Measurements from ENCODE around the gene MYO1B. TPM values are rescaled to one million over a fixed set of nuclear protein-coding genes. Genes with fewer than 3 reads are reported as not detected.

The MYO1B gene
- 0.73 TPM for total RNA-seq

GRCh38 chr2:191245046-191245868 is at the start of gene MYO1B:
TSS of gene MYO1B (plus strand) at chr2:191245404. CDS start at chr2:191276896, 31,492 bp downstream.
- Histone ChIP-seq H3K4me1 (ENCODE audit: insufficient read depth, low read length) (peaks cover 17% of the 10 kb centered on the region), H3K4me3 (ENCODE audit: low read length) (peak within 1 kb of the TSS; percentile 36), H3K9me3 (ENCODE audit: low read depth, low read length) (no peaks in the 10 kb centered on the region), H3K27me3 (ENCODE audit: insufficient read depth, low read length) (peaks cover 39% of the 10 kb centered on the region)

- no peaks in the 10 kb centered on the region for H3K9me3 ChIP-seq (ENCODE audit: low read depth, low read length)
- H3K4me3 ChIP-seq (ENCODE audit: low read length): no peak overlapping the region
- no peaks in the 10 kb centered on the region for H3K27me3 ChIP-seq (ENCODE audit: insufficient read depth, low read length)
- peaks cover 10% of the 10 kb centered on the region for H3K4me1 ChIP-seq (ENCODE audit: insufficient read depth, low read length)
Measured at GRCh38 chr2:191197096-191197495, 48.1 kb upstream of the MYO1B start.

- no peak overlapping the region for H3K4me3 ChIP-seq (ENCODE audit: low read length)
- H3K27me3 ChIP-seq (ENCODE audit: insufficient read depth, low read length): no peaks in the 10 kb centered on the region
- no peaks in the 10 kb centered on the region for H3K9me3 ChIP-seq (ENCODE audit: low read depth, low read length)
- peaks cover 17% of the 10 kb centered on the region for H3K4me1 ChIP-seq (ENCODE audit: insufficient read depth, low read length)
Measured at GRCh38 chr2:191198271-191198670, 46.9 kb upstream of the MYO1B start.

GRCh38 chr2:191199929-191200512 is 45.2 kb upstream of the MYO1B start:
- Histone ChIP-seq H3K27me3 (ENCODE audit: insufficient read depth, low read length) (no peaks in the 10 kb centered on the region), H3K4me1 (ENCODE audit: insufficient read depth, low read length) (peaks cover 8% of the 10 kb centered on the region), H3K9me3 (ENCODE audit: low read depth, low read length) (no peaks in the 10 kb centered on the region), H3K4me3 (ENCODE audit: low read length) (no peak overlapping the region)

- Histone ChIP-seq H3K9me3 (ENCODE audit: low read depth, low read length) (no peaks in the 10 kb centered on the region), H3K4me1 (ENCODE audit: insufficient read depth, low read length) (peaks cover 8% of the 10 kb centered on the region), H3K27me3 (ENCODE audit: insufficient read depth, low read length) (no peaks in the 10 kb centered on the region), H3K4me3 (ENCODE audit: low read length) (no peak overlapping the region)
Measured at GRCh38 chr2:191200910-191201309, 44.3 kb upstream of the MYO1B start.

- Histone ChIP-seq H3K9me3 (ENCODE audit: low read depth, low read length) (no peaks in the 10 kb centered on the region), H3K27me3 (ENCODE audit: insufficient read depth, low read length) (no peaks in the 10 kb centered on the region), H3K4me3 (ENCODE audit: low read length) (no peak overlapping the region)
Measured at GRCh38 chr2:191202209-191202721, 42.9 kb upstream of the MYO1B start.

GRCh38 chr2:191202881-191203397 is 42.3 kb upstream of the MYO1B start:
- H3K9me3 ChIP-seq (ENCODE audit: low read depth, low read length): no peaks in the 10 kb centered on the region
- no peaks in the 10 kb centered on the region for H3K27me3 ChIP-seq (ENCODE audit: insufficient read depth, low read length)
- H3K4me1 ChIP-seq (ENCODE audit: insufficient read depth, low read length): peaks cover 15% of the 10 kb centered on the region
- H3K4me3 ChIP-seq (ENCODE audit: low read length): no peak overlapping the region

More at GRCh38 chr2:191202209-191202721, 42.9 kb upstream of the MYO1B start:
- H3K4me1 ChIP-seq (ENCODE audit: insufficient read depth, low read length): peaks cover 15% of the 10 kb centered on the region

- Histone ChIP-seq H3K4me1 (ENCODE audit: insufficient read depth, low read length) (peaks cover 15% of the 10 kb centered on the region), H3K27me3 (ENCODE audit: insufficient read depth, low read length) (no peaks in the 10 kb centered on the region), H3K9me3 (ENCODE audit: low read depth, low read length) (no peaks in the 10 kb centered on the region), H3K4me3 (ENCODE audit: low read length) (no peak overlapping the region)
Measured at GRCh38 chr2:191204433-191204832, 40.8 kb upstream of the MYO1B start.

GRCh38 chr2:191206613-191207471 is 38.4 kb upstream of the MYO1B start:
- H3K4me1 ChIP-seq (ENCODE audit: insufficient read depth, low read length): peaks cover 15% of the 10 kb centered on the region
- H3K4me3 ChIP-seq (ENCODE audit: low read length): peak overlapping the region; percentile 34
- H3K27me3 ChIP-seq (ENCODE audit: insufficient read depth, low read length): no peaks in the 10 kb centered on the region
- H3K9me3 ChIP-seq (ENCODE audit: low read depth, low read length): peaks cover 4% of the 10 kb centered on the region

- Histone ChIP-seq H3K27me3 (ENCODE audit: insufficient read depth, low read length) (no peaks in the 10 kb centered on the region), H3K4me1 (ENCODE audit: insufficient read depth, low read length) (peaks cover 8% of the 10 kb centered on the region), H3K4me3 (ENCODE audit: low read length) (no peak overlapping the region), H3K9me3 (ENCODE audit: low read depth, low read length) (peaks cover 9% of the 10 kb centered on the region)
Measured at GRCh38 chr2:191209340-191209739, 35.9 kb upstream of the MYO1B start.

- Histone ChIP-seq H3K27me3 (ENCODE audit: insufficient read depth, low read length) (no peaks in the 10 kb centered on the region), H3K9me3 (ENCODE audit: low read depth, low read length) (peaks cover 9% of the 10 kb centered on the region), H3K4me1 (ENCODE audit: insufficient read depth, low read length) (no peaks in the 10 kb centered on the region), H3K4me3 (ENCODE audit: low read length) (no peak overlapping the region)
Measured at GRCh38 chr2:191212119-191212518, 33.1 kb upstream of the MYO1B start.

- H3K27me3 ChIP-seq (ENCODE audit: insufficient read depth, low read length): no peaks in the 10 kb centered on the region
- peaks cover 9% of the 10 kb centered on the region for H3K9me3 ChIP-seq (ENCODE audit: low read depth, low read length)
- no peak overlapping the region for H3K4me3 ChIP-seq (ENCODE audit: low read length)
- no peaks in the 10 kb centered on the region for H3K4me1 ChIP-seq (ENCODE audit: insufficient read depth, low read length)
Measured at GRCh38 chr2:191213333-191213732, 31.9 kb upstream of the MYO1B start.

GRCh38 chr2:191215230-191215629 is 30.0 kb upstream of the MYO1B start:
- H3K9me3 ChIP-seq (ENCODE audit: low read depth, low read length): peaks cover 9% of the 10 kb centered on the region
- no peaks in the 10 kb centered on the region for H3K27me3 ChIP-seq (ENCODE audit: insufficient read depth, low read length)

GRCh38 chr2:191215666-191216065 is 29.5 kb upstream of the MYO1B start:
- no peaks in the 10 kb centered on the region for H3K4me1 ChIP-seq (ENCODE audit: insufficient read depth, low read length)
- H3K9me3 ChIP-seq (ENCODE audit: low read depth, low read length): peaks cover 9% of the 10 kb centered on the region
- H3K27me3 ChIP-seq (ENCODE audit: insufficient read depth, low read length): no peaks in the 10 kb centered on the region
- H3K4me3 ChIP-seq (ENCODE audit: low read length): no peak overlapping the region

More at GRCh38 chr2:191215230-191215629, 30.0 kb upstream of the MYO1B start:
- no peak overlapping the region for H3K4me3 ChIP-seq (ENCODE audit: low read length)
- H3K4me1 ChIP-seq (ENCODE audit: insufficient read depth, low read length): no peaks in the 10 kb centered on the region

Measured in mononuclear cell (primary cell).